ENCODE results near the gene BRIP1.

- TF ChIP-seq CTCF (IDR thresholded peaks at IDR 0.05) (no peak), POLR2A (IDR thresholded peaks at IDR 0.05) (no peak), EP300 (IDR thresholded peaks at IDR 0.05) (no peak), POLR2AphosphoS5 (IDR thresholded peaks at IDR 0.05) (no peak)
Measured at GRCh38 chr17:61759362-61759761, 104.0 kb downstream of the BRIP1 start.

All from stomach (tissue), 4 donors.